GM10266 (cell line): ENCODE results near the gene LRRC75A.

ENCODE experiments used
- DNase-seq: peaks from one replicate; pipeline ENCODE4 v3.0.0; 2012; ENCODE audit errors: extremely low spot score
- CTCF ChIP-seq: IDR thresholded peaks from 2 replicates; pipeline ENCODE4 v1.5.1; 2012; ENCODE audit warnings: mild to moderate bottlenecking, low read depth; ENCODE audit not compliant: control insufficient read depth, insufficient read depth; ENCODE audit errors: missing control alignments

Gene LRRC75A

GRCh38 chr17:16428098-16428882, 63.7 kb downstream of the LRRC75A start:
- no peak for DNase-seq
- TF ChIP-seq CTCF, result peak; percentile 36

GRCh38 chr17:16427020-16427419, 65.0 kb downstream of the LRRC75A start:
- TF ChIP-seq CTCF, result no peak
- DNase-seq, result no peak

- no peak for TF ChIP-seq CTCF
- DNase-seq, result no peak
Measured at GRCh38 chr17:16425698-16426659, 66.0 kb downstream of the LRRC75A start.

- no peak for DNase-seq
- no peak for TF ChIP-seq CTCF
Measured at GRCh38 chr17:16425202-16425601, 66.8 kb downstream of the LRRC75A start.

GRCh38 chr17:16423226-16423872, 68.6 kb downstream of the LRRC75A start:
- no peak for TF ChIP-seq CTCF
- no peak for DNase-seq

- DNase-seq, result no peak
- TF ChIP-seq CTCF, result no peak
Measured at GRCh38 chr17:16422416-16422815, 69.6 kb downstream of the LRRC75A start.

- peak; percentile 20 for DNase-seq
- no peak for TF ChIP-seq CTCF
Measured at GRCh38 chr17:16419929-16420271, 72.1 kb downstream of the LRRC75A start.
